SKM-1 treated with dmso at 0.1 percent for 144 hours (cell line): Measurements from ENCODE around the gene S100A6.
A peak's percentile ranks its signal among the peaks of the same experiment; 100 is the strongest.
"Not testable (repeated sequence)": the region's sequence is repeated elsewhere in the genome, so short reads cannot be mapped to it uniquely, and the experiment has no call there.

Source experiments
- DNase-seq: peaks from one replicate; lab custom pipeline; 2025; ENCODE audit not compliant: unreplicated experiment; lab: John Stamatoyannopoulos, UW

The S100A6 gene

GRCh38 chr1:153565529-153566374, 30.0 kb upstream of the S100A6 start, which contains the start of gene S100A2:
S100A2 (minus strand) TSS chr1:153565844; CDS start chr1:153563877, 1,967 bp downstream.
- DNase-seq, result peak; percentile 55

- no peak for DNase-seq
Observed at GRCh38 chr1:153563991-153564390, 28.2 kb upstream of the S100A6 start.

GRCh38 chr1:153563483-153563901, 27.7 kb upstream of the S100A6 start:
- DNase-seq, result no peak

GRCh38 chr1:153562021-153562420, 26.2 kb upstream of the S100A6 start:
- not testable (repeated sequence) for DNase-seq

- no peak for DNase-seq
Observed at GRCh38 chr1:153561466-153561985, 25.7 kb upstream of the S100A6 start.

- no peak for DNase-seq
Observed at GRCh38 chr1:153560771-153561465, 25.1 kb upstream of the S100A6 start.

- DNase-seq, result no peak
Observed at GRCh38 chr1:153560241-153560640, 24.4 kb upstream of the S100A6 start.

GRCh38 chr1:153557877-153558276, 22.1 kb upstream of the S100A6 start:
- no peak for DNase-seq

- peak; percentile 54 for DNase-seq
Observed at GRCh38 chr1:153556348-153556747, 20.6 kb upstream of the S100A6 start.

- DNase-seq, result no peak
Observed at GRCh38 chr1:153553830-153554541, 18.2 kb upstream of the S100A6 start.

GRCh38 chr1:153553096-153553495, 17.3 kb upstream of the S100A6 start:
- DNase-seq, result no peak

- DNase-seq, result no peak
Observed at GRCh38 chr1:153552335-153552734, 16.5 kb upstream of the S100A6 start.

GRCh38 chr1:153550827-153551500, 15.2 kb upstream of the S100A6 start:
- peak; percentile 93 for DNase-seq

GRCh38 chr1:153550398-153550758, 14.6 kb upstream of the S100A6 start:
- DNase-seq, result no peak

- DNase-seq, result no peak
Observed at GRCh38 chr1:153549741-153550397, 14.1 kb upstream of the S100A6 start.

GRCh38 chr1:153548722-153549688, 13.2 kb upstream of the S100A6 start, which contains the start of gene S100A3:
S100A3 (minus strand) TSS chr1:153549258; CDS start chr1:153548485, 773 bp downstream.
- no peak for DNase-seq

GRCh38 chr1:153547560-153548551, 12.1 kb upstream of the S100A6 start:
- DNase-seq, result no peak
